Measurements from ENCODE around the gene CENPT.

CENPT gene

GRCh38 chr16:67807148-67807682, 40.3 kb downstream of the CENPT start:
- DNase-seq, result no peak

- peak; percentile 100 for DNase-seq
These were observed 40.9 kb downstream of the CENPT start, which contains the start of the genes RANBP10 and TSNAXIP1 for GRCh38 chr16:67806428-67807147. Gene RANBP10, minus strand, starts transcription at chr16:67806560. Its CDS starts 24 bp downstream, at chr16:67806536. Gene TSNAXIP1, plus strand, starts transcription at chr16:67806889. Its CDS starts 261 bp downstream, at chr16:67807150.

DNA sequence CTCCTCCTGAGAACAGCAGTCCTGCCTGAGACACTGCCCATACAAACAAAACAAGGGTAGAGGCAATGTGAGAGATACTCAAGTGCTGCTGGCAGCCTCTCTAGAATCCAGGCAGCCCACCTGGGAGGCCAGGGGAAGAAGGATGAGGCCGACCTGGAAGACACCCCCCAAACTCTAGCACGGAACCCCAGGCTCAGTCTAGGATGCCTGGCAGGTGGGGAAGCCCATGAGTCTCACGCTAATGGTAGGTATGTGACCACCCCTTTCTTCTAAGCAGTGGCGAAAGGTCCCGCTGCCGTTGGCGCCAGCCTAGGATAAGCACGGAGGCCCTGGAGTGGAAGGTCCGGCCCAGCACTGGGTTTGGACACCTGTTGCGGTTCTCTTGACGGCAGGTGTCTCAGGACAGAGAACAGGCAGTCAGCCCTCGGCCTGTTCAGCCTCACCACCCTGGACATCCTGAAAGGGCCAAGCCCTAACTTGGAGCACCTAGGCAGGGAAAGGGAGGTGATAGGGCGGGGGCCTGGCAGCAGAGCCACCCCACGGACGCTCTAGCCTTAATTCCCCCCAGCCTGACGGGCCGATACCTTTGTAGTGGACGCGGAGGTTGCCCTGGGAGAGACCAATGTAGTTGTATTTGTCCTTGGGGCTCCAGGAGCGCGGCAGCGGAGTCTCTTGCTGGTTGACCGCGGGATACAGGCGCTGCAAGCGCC, 41.6 kb downstream of the CENPT start:
- peak; percentile 5 for DNase-seq

DNA sequence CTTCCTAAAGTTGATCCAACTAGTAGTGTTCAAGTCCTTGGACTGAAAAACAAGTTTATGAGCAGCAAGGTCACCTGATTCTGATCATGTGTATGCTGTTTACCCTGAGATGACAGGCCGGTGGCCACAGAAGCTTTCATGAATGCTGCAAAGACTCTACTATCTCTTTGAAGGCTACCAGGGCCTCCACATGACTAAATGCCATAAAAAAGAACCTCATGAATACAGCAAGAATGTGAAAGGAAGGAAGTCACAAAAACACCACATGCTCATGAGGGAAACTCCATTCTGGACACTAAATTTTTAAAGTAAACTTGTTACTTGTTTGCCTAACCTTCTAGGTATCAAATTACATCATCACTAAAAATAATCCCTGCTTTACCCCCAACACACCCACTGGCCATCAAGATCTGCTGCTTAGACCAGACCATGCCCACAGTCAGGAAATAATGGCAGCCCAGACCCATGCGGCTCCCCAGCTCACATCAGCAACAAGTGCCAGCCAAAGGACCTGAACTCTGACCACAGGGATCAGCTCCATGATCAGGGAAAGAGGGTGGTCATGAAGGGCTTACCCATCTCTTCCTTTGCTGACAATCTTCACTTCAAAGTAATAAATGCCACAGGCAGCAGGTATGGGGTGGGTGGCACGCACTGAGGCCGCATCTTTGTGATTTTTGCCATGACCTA, 42.5 kb downstream of the CENPT start:
- no peak for DNase-seq

DNA sequence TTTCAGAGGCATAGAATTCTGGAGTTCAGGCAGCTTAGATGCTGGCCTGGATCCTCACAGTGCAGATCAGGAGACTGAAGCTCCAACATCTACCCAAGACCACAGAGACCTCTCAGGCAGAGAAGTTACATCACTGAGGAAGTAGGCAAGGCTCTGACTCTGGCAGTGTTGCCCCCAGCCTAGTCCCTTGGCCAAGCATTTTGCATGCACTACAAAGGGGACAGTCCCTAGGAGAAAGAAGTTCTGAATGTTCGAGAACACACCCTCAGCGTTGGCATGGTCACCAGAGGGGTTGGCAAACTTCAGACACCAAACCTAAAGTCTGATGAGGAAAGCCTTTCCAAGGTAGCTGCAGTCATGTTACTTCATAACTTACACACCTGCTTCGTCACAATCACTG, 43.6 kb downstream of the CENPT start:
- no peak for DNase-seq

GRCh38 chr16:67801883-67802282, 45.6 kb downstream of the CENPT start:
- DNase-seq, result no peak

DNA sequence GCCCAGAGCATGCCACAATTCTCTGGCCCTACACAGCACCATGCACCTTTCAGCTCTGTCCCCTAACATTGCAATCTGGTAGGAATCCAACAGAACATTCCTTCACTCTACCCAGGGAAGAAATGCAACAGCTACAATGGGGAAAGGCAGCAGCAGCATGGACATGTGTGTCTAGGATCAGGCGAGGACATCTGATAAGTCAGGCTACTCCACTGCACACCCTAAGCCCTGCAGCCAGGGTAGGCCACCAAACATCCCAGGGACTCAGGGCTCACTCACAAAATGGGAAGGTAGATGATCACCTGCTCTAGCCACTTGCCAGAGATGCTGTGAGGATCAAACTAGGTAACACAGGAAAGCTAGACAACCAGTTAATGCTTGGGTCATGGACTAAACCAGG, 46.3 kb downstream of the CENPT start:
- no peak for DNase-seq

DNA sequence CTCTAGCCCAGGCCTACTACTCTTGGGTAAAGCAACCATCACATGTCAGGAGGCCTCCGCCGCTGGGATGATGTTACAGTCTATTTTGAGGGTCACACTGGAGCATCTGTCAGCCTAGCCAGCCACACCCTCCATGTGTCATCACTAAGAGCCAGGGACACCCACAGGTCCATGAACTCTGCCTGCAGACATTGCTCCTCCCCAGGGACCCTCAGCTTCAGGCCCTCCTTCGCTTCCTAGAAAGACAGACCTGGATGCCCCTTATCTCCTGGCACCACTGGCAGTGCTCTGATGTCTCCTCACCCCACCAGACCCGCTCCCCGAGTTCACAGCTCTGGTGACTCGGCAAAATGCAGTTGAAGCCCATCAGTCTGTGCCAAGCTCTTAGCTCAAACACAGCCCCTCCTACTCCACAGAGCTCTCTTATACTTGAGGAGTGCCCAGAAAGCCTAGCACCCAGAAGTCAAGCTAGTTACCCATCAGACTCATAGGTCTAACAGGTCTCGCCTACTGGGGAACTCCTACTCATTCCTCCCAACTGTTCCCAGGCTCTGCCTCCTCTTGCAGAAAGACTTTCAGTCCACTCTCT, 47.1 kb downstream of the CENPT start:
- peak; percentile 13 for DNase-seq

DNA sequence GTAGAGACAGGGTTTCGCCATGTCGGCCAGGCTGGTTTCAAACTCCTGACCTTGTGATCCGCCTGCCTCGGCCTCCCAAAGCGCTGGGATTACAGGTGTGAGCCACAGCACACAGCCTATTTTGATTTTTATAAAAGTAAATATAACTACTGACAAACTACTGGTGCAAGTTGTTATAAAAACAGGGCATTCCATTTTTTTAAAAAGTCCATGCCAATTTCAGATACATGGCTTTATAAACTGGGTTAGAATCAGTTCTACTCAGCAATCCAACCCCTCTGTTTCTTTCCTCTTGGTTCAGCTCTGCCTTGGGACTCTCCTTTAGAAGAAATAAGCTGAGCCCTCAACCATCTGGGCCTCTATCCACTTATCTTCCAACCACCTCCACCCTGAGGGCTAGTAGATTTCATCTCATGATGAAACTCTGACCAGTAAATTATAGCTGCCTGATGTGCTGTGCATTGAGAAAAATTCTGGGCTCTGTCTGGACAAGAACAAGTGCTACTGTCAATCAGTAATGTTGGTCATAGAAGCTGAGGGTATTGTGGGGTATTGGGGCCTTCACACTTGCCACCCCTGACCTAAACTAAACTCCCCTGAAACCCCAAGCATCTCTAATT, 51.3 kb downstream of the CENPT start:
- DNase-seq, result no peak

- DNase-seq, result no peak
These were observed 57.4 kb downstream of the CENPT start for GRCh38 chr16:67790071-67790470.

DNA sequence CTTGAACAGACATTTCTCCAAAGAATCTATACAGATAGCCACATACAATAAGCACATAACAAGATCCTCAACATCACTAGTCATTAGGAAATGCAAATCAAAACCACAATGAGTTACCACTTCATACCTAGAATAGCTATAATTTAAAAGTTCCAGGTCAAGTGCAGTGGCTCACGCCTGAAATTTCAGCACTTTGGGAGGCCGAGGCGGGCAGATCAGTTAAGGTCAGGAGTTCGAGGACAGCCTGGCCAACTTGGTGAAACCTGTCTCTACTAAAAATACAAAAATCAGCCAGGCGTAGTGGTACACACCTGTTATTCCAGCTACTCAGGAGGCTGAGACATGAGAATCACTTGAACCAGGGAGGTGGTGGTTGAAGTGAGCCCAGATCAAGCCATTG, 61.0 kb downstream of the CENPT start:
- no peak for DNase-seq

- DNase-seq, result no peak
These were observed 64.2 kb downstream of the CENPT start for GRCh38 chr16:67783353-67783725.

DNA sequence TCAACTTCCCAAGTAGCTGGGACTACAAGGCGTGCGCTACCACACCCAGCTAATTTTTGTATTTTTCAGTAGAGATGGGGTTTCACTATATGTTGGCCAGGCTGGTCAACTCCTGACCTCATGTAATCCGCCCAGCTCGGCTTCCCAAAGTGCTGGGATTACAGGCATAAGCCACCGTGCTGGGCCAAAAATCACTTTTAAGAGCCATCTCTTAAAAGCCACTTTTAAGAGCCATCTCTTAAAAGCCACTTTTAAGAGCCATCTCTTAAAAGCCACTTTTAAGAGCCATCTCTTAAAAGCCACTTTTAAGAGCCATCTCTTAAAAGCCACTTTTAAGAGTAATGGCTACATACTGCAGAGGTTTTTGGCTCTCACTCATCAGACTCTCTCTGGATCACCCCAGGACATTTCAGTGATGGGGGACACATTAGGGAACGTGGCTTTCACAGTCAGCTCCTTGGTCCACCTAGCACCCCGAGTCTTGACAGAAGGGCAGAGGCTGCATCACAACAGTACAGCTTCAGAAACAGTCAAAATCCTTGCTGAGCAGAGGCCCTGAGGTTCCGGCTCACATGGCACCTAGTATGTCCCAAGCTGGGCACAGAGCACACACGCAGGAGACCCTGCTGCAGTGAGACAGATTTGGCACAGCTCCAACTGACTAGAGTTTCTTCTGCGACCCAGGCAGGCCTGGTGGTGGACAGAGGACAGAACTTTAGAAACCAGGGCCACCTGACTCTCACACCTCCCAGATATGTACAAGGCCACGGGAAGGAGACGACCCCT, 64.7 kb downstream of the CENPT start:
- DNase-seq, result no peak

DNA sequence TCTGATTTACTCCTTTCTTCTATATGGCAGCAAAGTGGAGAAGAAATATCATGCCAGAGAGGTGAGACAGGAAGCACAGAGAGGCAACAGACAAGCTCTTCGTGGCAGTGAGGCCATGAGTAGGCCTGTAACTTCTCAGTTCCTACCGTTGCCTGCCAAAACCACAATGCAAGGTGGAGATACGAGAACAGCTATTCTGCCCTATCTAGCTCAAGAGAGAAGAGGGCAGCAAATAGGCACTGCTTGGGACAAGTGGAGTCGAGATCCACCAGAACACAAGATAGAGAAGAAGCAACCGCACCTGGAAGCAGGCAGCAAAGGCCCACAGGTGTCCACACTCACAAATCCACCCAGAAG, 66.0 kb downstream of the CENPT start:
- no peak for DNase-seq

GRCh38 chr16:67780847-67781564, 66.5 kb downstream of the CENPT start:
- DNase-seq, result no peak

DNA sequence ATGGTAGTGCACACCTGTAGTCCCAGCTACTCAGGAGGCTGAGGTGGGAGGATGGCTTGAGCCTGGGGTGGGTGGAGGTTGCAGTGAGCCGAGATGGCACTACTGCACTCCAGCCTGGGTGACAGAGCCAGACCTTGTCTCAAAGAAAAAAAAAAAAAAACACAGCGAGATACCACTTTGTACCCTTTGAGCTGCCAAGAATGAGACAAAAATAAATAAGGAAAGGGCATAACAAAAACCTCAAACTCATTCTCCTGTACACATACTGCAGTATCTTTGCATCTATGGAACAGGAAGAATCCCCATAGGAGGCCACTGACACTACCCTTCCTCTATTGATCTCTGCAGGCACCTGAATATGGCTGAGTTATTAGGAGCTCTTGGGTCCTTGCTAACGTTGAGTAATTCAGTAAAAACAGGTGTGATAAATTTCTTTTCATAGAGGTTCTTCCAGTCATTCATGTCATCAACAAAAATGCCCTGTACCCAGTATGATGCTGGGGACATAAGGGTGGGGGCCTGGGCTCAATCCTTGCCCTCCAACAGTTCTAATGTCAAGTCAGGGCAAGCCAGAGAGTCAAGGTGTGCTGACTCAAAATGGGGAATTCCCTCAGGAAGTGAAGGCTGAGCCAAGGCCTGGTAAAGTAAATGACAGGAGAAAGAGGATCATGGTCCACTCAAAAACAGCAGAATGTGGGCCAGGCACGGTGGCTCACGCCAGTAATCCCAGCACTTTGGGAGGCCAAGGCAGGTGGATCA, 68.1 kb downstream of the CENPT start:
- no peak for DNase-seq

Measured in fibroblast of skin of back (primary cell).